Body of pancreas (tissue), 4 donors: ENCODE results near the gene ST6GALNAC1.

Experiments used
- POLR2A ChIP-seq, 3 donors: fragments of 450-650 bp; IDR thresholded peaks; one replicate each; pipeline ENCODE4 v1.6.1; 2016; ENCODE audit warnings: antibody characterized with exemption in 3 of 3, mild to moderate bottlenecking in 2 of 3
- TF ChIP-seq, protein P1 (sequence below), 7 experiments: fragments of 450-650 bp in 4 of 7; fragments of 200-600 bp in 3 of 7; sonication (generic) in 3 of 7; IDR thresholded peaks; one replicate each; pipeline ENCODE4 v1.5.1; 2016 to 2019; ENCODE audit warnings: antibody characterized with exemption in 7 of 7

DNA sequence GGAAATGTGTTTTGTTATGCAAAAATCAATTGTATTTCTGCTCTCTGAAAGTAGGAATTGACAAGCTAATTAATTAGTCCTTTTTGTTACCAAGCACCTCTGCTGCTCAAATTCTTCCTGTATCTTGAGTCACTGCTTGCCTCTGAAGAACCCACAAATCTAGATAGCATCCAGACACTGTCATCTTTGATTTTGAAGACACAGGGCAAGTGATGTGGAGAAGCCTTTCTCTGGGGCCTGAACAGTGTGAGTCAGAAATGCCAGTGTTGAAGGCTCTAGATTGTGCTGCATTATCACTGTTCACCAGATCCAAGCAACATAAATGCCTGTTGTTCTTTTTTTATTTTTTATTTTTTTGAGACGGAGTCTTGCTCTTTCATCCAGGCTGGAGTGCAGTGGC is 10.9 kb upstream of the ST6GALNAC1 start:
- no peak for TF ChIP-seq POLR2A (IDR thresholded peaks at IDR 0.05)
- TF ChIP-seq, protein P1, sequence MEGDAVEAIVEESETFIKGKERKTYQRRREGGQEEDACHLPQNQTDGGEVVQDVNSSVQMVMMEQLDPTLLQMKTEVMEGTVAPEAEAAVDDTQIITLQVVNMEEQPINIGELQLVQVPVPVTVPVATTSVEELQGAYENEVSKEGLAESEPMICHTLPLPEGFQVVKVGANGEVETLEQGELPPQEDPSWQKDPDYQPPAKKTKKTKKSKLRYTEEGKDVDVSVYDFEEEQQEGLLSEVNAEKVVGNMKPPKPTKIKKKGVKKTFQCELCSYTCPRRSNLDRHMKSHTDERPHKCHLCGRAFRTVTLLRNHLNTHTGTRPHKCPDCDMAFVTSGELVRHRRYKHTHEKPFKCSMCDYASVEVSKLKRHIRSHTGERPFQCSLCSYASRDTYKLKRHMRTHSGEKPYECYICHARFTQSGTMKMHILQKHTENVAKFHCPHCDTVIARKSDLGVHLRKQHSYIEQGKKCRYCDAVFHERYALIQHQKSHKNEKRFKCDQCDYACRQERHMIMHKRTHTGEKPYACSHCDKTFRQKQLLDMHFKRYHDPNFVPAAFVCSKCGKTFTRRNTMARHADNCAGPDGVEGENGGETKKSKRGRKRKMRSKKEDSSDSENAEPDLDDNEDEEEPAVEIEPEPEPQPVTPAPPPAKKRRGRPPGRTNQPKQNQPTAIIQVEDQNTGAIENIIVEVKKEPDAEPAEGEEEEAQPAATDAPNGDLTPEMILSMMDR (IDR thresholded peaks at IDR 0.05), result no peak
